Erythroblast (primary cell): ENCODE measurements around the gene KRT2.

ENCODE experiments used
- GATA1 ChIP-seq: IDR thresholded peaks from 2 replicates; pipeline ENCODE4 v1.6.1; 2011; ENCODE audit warnings: low read depth, mild to moderate bottlenecking, control low read depth, low read length, moderate library complexity
- POLR2A ChIP-seq: IDR thresholded peaks from 2 replicates; pipeline ENCODE4 v1.6.1; 2011; ENCODE audit warnings: mild to moderate bottlenecking, low read length

GRCh38 chr12:52683575-52684300 is 31.7 kb upstream of the KRT2 start:
- TF ChIP-seq POLR2A (no peak), GATA1 (no peak)
